ACC112 (cell line): ENCODE results near the gene TMEM9B.
A peak's percentile ranks its signal among the peaks of the same experiment; 100 is the strongest.
"Not testable (repeated sequence)": the region's sequence is repeated elsewhere in the genome, so short reads cannot be mapped to it uniquely, and the experiment has no call there.

Experiments used
- H2AFZ ChIP-seq: fragments of 200-600 bp; sonication (generic); one replicate; pipeline ENCODE4 v1.6.0; 2017; ENCODE audit warnings: antibody characterized with exemption, low read length; ENCODE audit not compliant: unreplicated experiment
- H3K27ac ChIP-seq: fragments of 200-600 bp; sonication (generic); 2 replicates; pipeline ENCODE4 v1.5.1; 2014; ENCODE audit warnings: low read depth, mild to moderate bottlenecking, antibody characterized with exemption, low read length, moderate library complexity
- H3K27me3 ChIP-seq: fragments of 200-600 bp; sonication (generic); 2 replicates; pipeline ENCODE4 v1.6.1; 2014; ENCODE audit warnings: mild to moderate bottlenecking, antibody characterized with exemption, low read length, moderate library complexity, mixed read lengths; ENCODE audit not compliant: insufficient read depth
- H3K36me3 ChIP-seq: fragments of 200-600 bp; sonication (generic); 2 replicates; pipeline ENCODE4 v1.6.1; 2016; ENCODE audit warnings: mild to moderate bottlenecking, antibody characterized with exemption, low read length, moderate library complexity, mixed read lengths; ENCODE audit not compliant: insufficient read depth
- H3K4me1 ChIP-seq: fragments of 200-600 bp; sonication (generic); one replicate; pipeline ENCODE4 v1.6.1; 2016; ENCODE audit warnings: low read length, mixed read lengths; ENCODE audit not compliant: insufficient read depth, unreplicated experiment, control insufficient read depth
- H3K4me3 ChIP-seq: fragments of 200-600 bp; sonication (generic); 2 replicates; pipeline ENCODE4 v1.5.1; 2014; ENCODE audit warnings: mild to moderate bottlenecking, low read depth, low read length
- H3K79me2 ChIP-seq: fragments of 200-600 bp; sonication (generic); one replicate; pipeline ENCODE4 v1.6.0; 2016; ENCODE audit warnings: low read length; ENCODE audit not compliant: control insufficient read depth, unreplicated experiment, insufficient read depth

TMEM9B gene

DNA sequence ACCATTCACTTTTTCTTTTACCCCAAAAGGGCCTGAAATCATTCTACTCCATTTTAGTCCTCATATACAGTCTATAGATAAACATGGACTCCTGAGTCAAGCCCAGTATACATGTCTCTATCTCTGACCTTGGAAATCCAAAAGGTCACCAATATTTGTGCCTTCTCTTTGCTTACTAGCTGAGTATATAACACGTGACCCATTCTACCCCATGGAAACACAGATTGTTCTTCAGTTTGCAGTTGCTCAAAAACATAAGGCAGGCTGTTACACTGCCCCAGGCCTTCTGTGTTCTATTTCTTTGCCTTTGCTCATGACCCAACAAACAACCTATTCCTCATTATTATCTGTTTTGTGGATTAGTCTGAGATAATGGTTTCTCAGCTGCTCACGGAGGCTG is 33.8 kb upstream of the TMEM9B start:
- Histone ChIP-seq H3K79me2 (peaks cover 21% of the 10 kb centered on the region), H2AFZ (no peak overlapping the region)

DNA sequence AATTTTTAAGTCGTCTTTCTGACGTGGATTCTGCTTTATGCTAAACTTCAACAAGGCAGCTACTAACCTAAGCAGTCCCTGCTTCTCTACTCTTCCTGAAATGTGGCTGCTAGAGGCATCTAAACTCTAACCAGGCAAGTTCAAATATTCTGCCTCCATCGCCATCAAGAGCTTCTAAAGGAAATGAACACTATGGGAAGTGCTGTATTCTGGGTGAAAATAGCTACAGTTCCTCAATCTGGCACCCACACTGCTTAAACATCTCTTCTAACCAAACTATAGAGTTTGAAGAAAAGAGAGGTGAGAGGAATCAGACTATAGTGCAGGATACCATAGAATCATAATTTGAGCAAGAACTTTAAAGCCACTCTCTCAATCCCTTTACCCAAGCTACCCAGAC is 33.2 kb upstream of the TMEM9B start:
- Histone ChIP-seq H3K4me1 (peaks cover 10% of the 10 kb centered on the region), H3K27ac (no peak overlapping the region), H3K36me3 (no peaks in the 10 kb centered on the region), H2AFZ (no peak overlapping the region), H3K4me3 (no peak overlapping the region), H3K79me2 (peaks cover 17% of the 10 kb centered on the region), H3K27me3 (no peaks in the 10 kb centered on the region)

More for the DNA sequence above, 33.8 kb upstream of the TMEM9B start:
- Histone ChIP-seq H3K4me3 (no peak overlapping the region), H3K36me3 (no peaks in the 10 kb centered on the region), H3K27ac (no peak overlapping the region), H3K4me1 (peaks cover 14% of the 10 kb centered on the region), H3K27me3 (no peaks in the 10 kb centered on the region)

DNA sequence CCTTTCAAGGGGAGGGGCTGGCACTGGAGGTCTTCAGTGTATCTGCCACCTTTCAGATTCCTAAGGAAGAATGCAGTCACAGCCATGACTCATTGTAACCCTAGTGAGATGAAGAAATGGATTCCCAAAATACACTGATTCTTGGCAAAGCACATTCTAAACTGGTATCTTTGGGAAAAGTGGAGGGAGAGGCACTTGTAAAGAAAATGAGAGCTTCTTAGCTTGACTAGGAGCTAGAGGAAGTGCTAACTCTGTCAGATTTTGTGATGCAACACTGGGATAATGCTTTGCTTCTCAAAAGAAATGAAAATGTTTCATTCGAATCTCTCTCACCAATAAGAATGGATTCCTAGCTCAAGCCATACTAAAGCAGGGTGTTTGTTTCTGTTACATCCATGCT is 25.2 kb upstream of the TMEM9B start:
- Histone ChIP-seq H3K4me3 (no peak overlapping the region), H3K4me1 (peaks cover 19% of the 10 kb centered on the region), H3K27ac (peak overlapping the region; percentile 9; the same call in 1 of the 2 replicates), H3K36me3 (no peaks in the 10 kb centered on the region), H3K79me2 (peaks cover 2% of the 10 kb centered on the region), H2AFZ (no peak overlapping the region), H3K27me3 (no peaks in the 10 kb centered on the region)

DNA sequence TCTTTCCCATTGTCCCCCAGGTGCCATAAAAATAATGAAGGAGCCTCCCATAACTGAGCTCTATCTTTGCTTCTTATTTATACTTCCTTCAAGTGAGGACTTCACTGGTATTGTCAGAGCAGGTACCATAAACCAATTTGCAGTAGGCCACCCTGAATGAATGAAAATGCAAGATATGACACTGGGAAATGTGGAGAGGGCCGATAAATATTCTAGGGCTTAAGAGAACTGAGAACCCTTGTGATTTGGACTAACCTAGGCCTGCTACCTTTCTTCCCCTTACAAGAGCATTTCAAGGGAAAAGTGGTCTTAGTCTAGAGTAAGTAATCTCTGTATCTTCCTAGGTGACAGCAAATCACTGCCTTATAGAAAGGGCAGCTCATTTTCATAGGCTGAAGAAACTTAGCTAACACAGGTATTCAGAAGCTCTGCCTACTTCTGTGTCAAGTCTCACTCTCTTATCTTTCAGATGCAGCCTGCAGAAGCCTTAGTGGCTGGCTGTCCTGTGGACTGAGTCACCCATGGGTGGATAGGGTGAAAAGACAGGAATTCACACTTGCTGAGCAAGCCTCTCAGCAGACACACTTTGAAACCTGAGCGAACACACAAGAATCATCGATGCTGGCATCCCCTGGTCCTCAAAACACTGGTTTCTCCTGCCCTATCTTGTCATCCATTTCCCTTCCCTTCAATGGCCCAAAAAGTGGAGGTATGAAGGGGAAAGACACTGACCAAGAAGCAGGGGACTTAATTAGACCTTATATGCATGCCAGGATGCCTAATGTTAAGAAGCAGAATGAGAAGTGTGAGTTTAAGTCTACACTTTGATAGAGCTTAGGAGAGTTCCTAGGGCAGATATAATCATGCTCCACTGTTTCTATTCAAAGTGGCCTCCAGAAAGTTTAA is 24.3 kb upstream of the TMEM9B start:
- no peak overlapping the region for H3K4me3 ChIP-seq
- no peak overlapping the region for H2AFZ ChIP-seq
- no peaks in the 10 kb centered on the region for H3K36me3 ChIP-seq
- 0 out of 2 replicates have a peak overlapping the region, but pooled peaks have one; percentile 0 for H3K27ac ChIP-seq
- peaks cover 2% of the 10 kb centered on the region for H3K79me2 ChIP-seq
- peaks cover 19% of the 10 kb centered on the region for H3K4me1 ChIP-seq
- H3K27me3 ChIP-seq: no peaks in the 10 kb centered on the region

GRCh38 chr11:8987446-8987845 is 23.2 kb upstream of the TMEM9B start:
- Histone ChIP-seq H3K4me1 (peaks cover 19% of the 10 kb centered on the region), H3K27me3 (no peaks in the 10 kb centered on the region), H3K4me3 (no peak overlapping the region)

DNA sequence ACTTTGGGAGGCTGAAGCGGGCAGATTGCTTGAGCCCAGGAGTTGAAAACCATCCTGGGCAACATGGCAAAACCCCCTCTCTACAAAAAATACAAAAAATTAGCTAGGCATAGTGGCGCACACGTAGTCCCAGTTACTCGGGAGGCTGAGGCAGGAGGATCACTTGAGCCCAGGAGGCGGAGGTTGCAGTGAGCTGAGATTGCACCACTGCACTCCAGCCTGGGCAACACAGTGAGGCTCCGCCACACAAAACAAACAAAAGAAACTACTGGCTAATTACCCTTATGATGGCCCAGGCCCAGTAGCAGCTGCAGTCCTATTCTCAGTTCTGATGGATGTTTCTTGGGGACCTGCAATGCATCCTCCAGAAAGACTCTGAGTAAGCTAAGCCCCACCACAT is 22.5 kb upstream of the TMEM9B start:
- H2AFZ ChIP-seq, H3K36me3 ChIP-seq, H3K27me3 ChIP-seq, H3K4me3 ChIP-seq, H3K27ac ChIP-seq, H3K79me2 ChIP-seq: not testable (repeated sequence)
- H3K4me1 ChIP-seq: peaks cover 19% of the 10 kb centered on the region

More at GRCh38 chr11:8987446-8987845, 23.2 kb upstream of the TMEM9B start:
- Histone ChIP-seq H3K79me2 (peaks cover 2% of the 10 kb centered on the region), H3K36me3 (0 out of 2 replicates have a peak, but pooled peaks cover 3% of the 10 kb centered on the region), H3K27ac (no peak overlapping the region), H2AFZ (no peak overlapping the region)

DNA sequence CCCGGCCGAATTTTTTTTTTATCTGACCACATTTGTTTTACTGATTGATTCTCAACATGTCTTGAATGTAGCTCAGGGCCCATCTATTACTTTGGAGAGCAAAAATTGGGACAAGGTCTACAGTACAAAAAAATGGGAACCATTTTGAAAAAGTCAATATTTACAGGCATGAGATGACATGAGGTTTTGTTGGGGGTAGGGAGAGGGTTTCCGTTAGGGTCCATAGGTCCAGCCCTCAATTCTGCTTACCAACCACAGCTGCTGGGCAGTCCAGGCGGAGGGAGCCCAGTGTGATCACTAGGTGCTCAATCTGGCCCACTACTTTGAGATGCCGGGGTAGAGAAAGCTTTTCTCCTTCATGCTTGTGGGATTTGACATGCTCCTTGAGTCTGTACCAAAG is 21.2 kb upstream of the TMEM9B start:
- H3K4me1 ChIP-seq: peaks cover 19% of the 10 kb centered on the region
- no peak overlapping the region for H3K27ac ChIP-seq
- no peak overlapping the region for H2AFZ ChIP-seq
- H3K4me3 ChIP-seq: no peak overlapping the region
- H3K79me2 ChIP-seq: peaks cover 2% of the 10 kb centered on the region
- no peaks in the 10 kb centered on the region for H3K27me3 ChIP-seq
- 0 out of 2 replicates have a peak, but pooled peaks cover 3% of the 10 kb centered on the region for H3K36me3 ChIP-seq

- peaks cover 2% of the 10 kb centered on the region for H3K79me2 ChIP-seq
- no peaks in the 10 kb centered on the region for H3K27me3 ChIP-seq
- H3K36me3 ChIP-seq: 0 out of 2 replicates have a peak, but pooled peaks cover 3% of the 10 kb centered on the region
- H2AFZ ChIP-seq: no peak overlapping the region
- no peak overlapping the region for H3K4me3 ChIP-seq
- peaks cover 3% of the 10 kb centered on the region for H3K4me1 ChIP-seq
- no peak overlapping the region for H3K27ac ChIP-seq
Measured at GRCh38 chr11:8983552-8983951, 19.3 kb upstream of the TMEM9B start.

- Histone ChIP-seq H3K36me3 (0 out of 2 replicates have a peak, but pooled peaks cover 3% of the 10 kb centered on the region), H3K4me1 (no peaks in the 10 kb centered on the region), H2AFZ (no peak overlapping the region), H3K27me3 (no peaks in the 10 kb centered on the region), H3K27ac (no peak overlapping the region), H3K4me3 (no peak overlapping the region), H3K79me2 (no peaks in the 10 kb centered on the region)
Measured at GRCh38 chr11:8980485-8980884, 16.2 kb upstream of the TMEM9B start.

GRCh38 chr11:8979365-8979764 is 15.1 kb upstream of the TMEM9B start:
- not testable (repeated sequence) for H3K4me3 ChIP-seq, H3K27me3 ChIP-seq, H3K79me2 ChIP-seq, H2AFZ ChIP-seq, H3K36me3 ChIP-seq, H3K4me1 ChIP-seq, H3K27ac ChIP-seq

DNA sequence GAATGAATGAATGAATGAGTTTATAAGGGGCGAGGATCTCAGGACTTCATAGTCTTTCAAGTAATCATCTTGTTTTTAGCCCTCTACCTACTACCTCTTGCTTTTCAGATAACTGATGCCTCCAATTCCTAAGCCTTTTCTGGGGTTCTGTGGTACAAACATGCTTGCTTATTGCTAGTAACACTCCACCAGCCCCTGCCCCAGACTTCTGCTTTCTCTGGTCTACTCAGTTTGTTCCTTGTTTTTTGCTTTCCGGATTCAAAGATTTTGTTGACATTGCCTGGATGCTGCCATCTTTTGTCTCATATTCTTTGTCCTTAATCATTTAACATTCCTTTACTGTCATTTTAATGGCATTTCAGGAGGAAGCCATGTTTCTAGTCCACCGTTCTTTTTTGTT is 8.9 kb upstream of the TMEM9B start:
- Histone ChIP-seq H3K36me3 (no peaks in the 10 kb centered on the region), H3K27me3 (no peaks in the 10 kb centered on the region), H3K4me3 (no peak overlapping the region), H2AFZ (no peak overlapping the region), H3K79me2 (no peaks in the 10 kb centered on the region), H3K27ac (no peak overlapping the region), H3K4me1 (no peaks in the 10 kb centered on the region)
